Astrocyte of the hippocampus (primary cell): ENCODE results near the gene NR1H4.
"Not testable (repeated sequence)": the region's sequence is repeated elsewhere in the genome, so short reads cannot be mapped to it uniquely, and the experiment has no call there.

Source experiments
- DNase-seq: peaks from one replicate; pipeline ENCODE4 v3.0.0; 2011; ENCODE audit warnings: low read depth, low spot score

The NR1H4 gene

GRCh38 chr12:100472325-100472724 is 1.3 kb upstream of the NR1H4 start:
- DNase-seq = no peak

GRCh38 chr12:100473050-100473715 is 483 bp upstream of the NR1H4 start:
- DNase-seq = no peak

GRCh38 chr12:100474617-100475016 is 951 bp downstream of the NR1H4 start:
- no peak for DNase-seq

- no peak for DNase-seq
These were observed 2.5 kb downstream of the NR1H4 start for GRCh38 chr12:100476013-100476751.

- DNase-seq = peak; percentile 7
These were observed 7.4 kb downstream of the NR1H4 start for GRCh38 chr12:100481021-100481420.

- DNase-seq = peak; percentile 29
These were observed 10.7 kb downstream of the NR1H4 start for GRCh38 chr12:100484183-100484886.

- DNase-seq = no peak
These were observed 11.3 kb downstream of the NR1H4 start for GRCh38 chr12:100484891-100485471.

- DNase-seq = no peak
These were observed 12.3 kb downstream of the NR1H4 start for GRCh38 chr12:100485983-100486382.

- DNase-seq = no peak
These were observed 15.7 kb downstream of the NR1H4 start for GRCh38 chr12:100489251-100489820.

- no peak for DNase-seq
These were observed 16.4 kb downstream of the NR1H4 start for GRCh38 chr12:100490056-100490455.

GRCh38 chr12:100491104-100491503 is 17.4 kb downstream of the NR1H4 start:
- DNase-seq = no peak

GRCh38 chr12:100493396-100494012 is 19.8 kb downstream of the NR1H4 start:
- DNase-seq = no peak

- no peak for DNase-seq
These were observed 20.4 kb downstream of the NR1H4 start for GRCh38 chr12:100494026-100494425.

- DNase-seq = no peak
These were observed 20.9 kb downstream of the NR1H4 start for GRCh38 chr12:100494538-100494937.

- DNase-seq = no peak
These were observed 23.6 kb downstream of the NR1H4 start for GRCh38 chr12:100497105-100497795.

GRCh38 chr12:100498141-100498540 is 24.5 kb downstream of the NR1H4 start:
- DNase-seq = no peak

- DNase-seq = no peak
These were observed 25.8 kb downstream of the NR1H4 start for GRCh38 chr12:100499416-100499815.

- DNase-seq = not testable (repeated sequence)
These were observed 29.1 kb downstream of the NR1H4 start for GRCh38 chr12:100502718-100503117.

GRCh38 chr12:100503228-100503628 is 29.6 kb downstream of the NR1H4 start:
- DNase-seq = no peak

GRCh38 chr12:100504804-100505203 is 31.1 kb downstream of the NR1H4 start:
- no peak for DNase-seq

- no peak for DNase-seq
These were observed 35.1 kb downstream of the NR1H4 start for GRCh38 chr12:100508751-100509150.
